ENCODE measurements around the gene SLC22A5.

- TF ChIP-seq POLR2A (IDR thresholded peaks at IDR 0.05; ENCODE audit: low read length) (no peak), GATA1 (IDR thresholded peaks at IDR 0.05; ENCODE audit: low read depth, low read length) (no peak)
These were observed 1.3 kb upstream of the SLC22A5 start for GRCh38 chr5:132368186-132368585.

All from erythroblast (primary cell).